HepG2 (cell line): ENCODE results near the gene GNA15.

Experiments used
- GATAD2A ChIP-seq: IDR thresholded peaks from 2 replicates; pipeline ENCODE4 v1.6.1; 2016
- LBX2 ChIP-seq: sonication (generic); formaldehyde crosslinking; IDR thresholded peaks from 2 replicates; pipeline ENCODE4 v1.5.0; 2020; ENCODE audit warnings: missing genetic modification reagents, mild to moderate bottlenecking, borderline replicate concordance
- NR3C1 ChIP-seq: sonication (generic); formaldehyde crosslinking; IDR thresholded peaks from 2 replicates; pipeline ENCODE4 v1.4.0; 2020; ENCODE audit warnings: missing genetic modification reagents
- SAFB2 ChIP-seq: sonication (generic); formaldehyde crosslinking; IDR thresholded peaks from 2 replicates; pipeline ENCODE4 v1.5.1; 2020; ENCODE audit warnings: missing genetic modification reagents, low read depth, mild to moderate bottlenecking, borderline replicate concordance
- ZNF3 ChIP-seq: IDR thresholded peaks from 2 replicates; pipeline ENCODE4 v1.7.0; 2017; ENCODE audit warnings: inconsistent platforms
- TF ChIP-seq, protein P1 (sequence below): sonication (generic); formaldehyde crosslinking; IDR thresholded peaks from 2 replicates; pipeline ENCODE4 v1.5.0; 2020; ENCODE audit warnings: mild to moderate bottlenecking, missing genetic modification reagents, moderate library complexity

DNA sequence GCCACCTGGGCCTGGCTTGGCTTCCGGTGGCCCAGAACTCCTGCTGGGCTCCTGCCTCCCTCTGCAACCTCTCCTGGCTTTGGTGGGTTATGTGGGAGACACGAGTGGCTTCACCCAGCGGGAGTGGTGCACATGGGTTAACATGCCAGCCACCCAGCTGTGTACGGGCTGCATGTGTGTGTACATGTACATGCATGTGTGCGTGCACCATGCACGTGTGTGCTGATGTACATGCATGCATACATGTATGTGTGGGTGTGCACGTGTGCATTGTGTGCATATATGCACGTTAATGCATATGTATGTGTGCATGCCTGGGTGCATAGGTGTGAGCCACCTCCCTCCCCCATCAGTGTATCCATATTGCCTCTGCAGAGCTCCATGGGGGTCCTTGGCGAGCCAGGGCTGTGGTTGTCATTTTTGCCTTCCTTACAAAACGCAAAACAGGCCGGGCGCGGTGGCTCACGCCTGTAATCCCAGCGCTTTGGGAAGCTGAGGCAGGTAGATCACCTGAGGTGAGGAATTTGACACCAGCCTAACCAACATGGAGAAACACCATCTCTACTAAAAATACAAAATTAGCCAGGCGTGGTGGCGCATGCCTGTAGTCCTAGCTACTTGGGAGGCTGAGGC lies 29.2 kb upstream of the GNA15 start:
- TF ChIP-seq SAFB2 (no peak), NR3C1 (CRISPR knock-in tag) (no peak), ZNF3 (CRISPR knock-in tag) (no peak), GATAD2A (CRISPR knock-in tag) (no peak), LBX2 (CRISPR knock-in tag) (no peak)
- TF ChIP-seq, protein P1, sequence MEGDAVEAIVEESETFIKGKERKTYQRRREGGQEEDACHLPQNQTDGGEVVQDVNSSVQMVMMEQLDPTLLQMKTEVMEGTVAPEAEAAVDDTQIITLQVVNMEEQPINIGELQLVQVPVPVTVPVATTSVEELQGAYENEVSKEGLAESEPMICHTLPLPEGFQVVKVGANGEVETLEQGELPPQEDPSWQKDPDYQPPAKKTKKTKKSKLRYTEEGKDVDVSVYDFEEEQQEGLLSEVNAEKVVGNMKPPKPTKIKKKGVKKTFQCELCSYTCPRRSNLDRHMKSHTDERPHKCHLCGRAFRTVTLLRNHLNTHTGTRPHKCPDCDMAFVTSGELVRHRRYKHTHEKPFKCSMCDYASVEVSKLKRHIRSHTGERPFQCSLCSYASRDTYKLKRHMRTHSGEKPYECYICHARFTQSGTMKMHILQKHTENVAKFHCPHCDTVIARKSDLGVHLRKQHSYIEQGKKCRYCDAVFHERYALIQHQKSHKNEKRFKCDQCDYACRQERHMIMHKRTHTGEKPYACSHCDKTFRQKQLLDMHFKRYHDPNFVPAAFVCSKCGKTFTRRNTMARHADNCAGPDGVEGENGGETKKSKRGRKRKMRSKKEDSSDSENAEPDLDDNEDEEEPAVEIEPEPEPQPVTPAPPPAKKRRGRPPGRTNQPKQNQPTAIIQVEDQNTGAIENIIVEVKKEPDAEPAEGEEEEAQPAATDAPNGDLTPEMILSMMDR (CRISPR knock-in tag): no peak
